Measurements from ENCODE around the gene OSTC. TPM values are rescaled to one million over a fixed set of nuclear protein-coding genes. Genes with fewer than 3 reads are reported as not detected.
A peak's percentile ranks its signal among the peaks of the same experiment; 100 is the strongest.

Gene OSTC
- total and polyA plus RNA-seq, 9 of the 15 experiments (the other 6 are each of a cell fraction or from before 2014, with no cell fraction given) = 112 to 966 (median 235) TPM

GRCh38 chr4:108694423-108694822 is 44.0 kb downstream of the OSTC start (continued):
- TF ChIP-seq RBM39 (optimal IDR thresholded peaks at IDR 0.05; ENCODE audit: low read depth, low read length) = no peak
- TF ChIP-seq ZNF121 (CRISPR knock-in tag; conservative IDR thresholded peaks at IDR 0.05) = no peak
- no peak for TF ChIP-seq ZBTB12 (CRISPR knock-in tag; IDR thresholded peaks at IDR 0.05)
- no peak for TF ChIP-seq ZNF717 (CRISPR knock-in tag; IDR thresholded peaks at IDR 0.05)
- no peak for TF ChIP-seq BRF2 (IDR thresholded peaks at IDR 0.05; ENCODE audit: borderline replicate concordance, insufficient read depth, insufficient read length)
- TF ChIP-seq ZNF133 (CRISPR knock-in tag; IDR thresholded peaks at IDR 0.05) = no peak

- 0% methylated on average over 1 of the region's 1 CpG for WGBS (ENCODE audit: insufficient coverage, low coverage, missing lambda C conversion rate)
- Histone ChIP-seq H2AFZ (ENCODE audit: low read depth, low read length) (no peak overlapping the region), H3K36me3 (ENCODE audit: control insufficient read depth, insufficient read depth, low read length) (no peaks in the 10 kb centered on the region), H3K9ac (ENCODE audit: insufficient read depth in 1 of 2, low read depth in 2 of 2, low read length in 2 of 2) (no peak overlapping the region), H3K9me3 (replicated peaks; ENCODE audit: control insufficient read depth, insufficient read depth, low read depth, low read length) (no peaks in the 10 kb centered on the region), H3K79me2 (ENCODE audit: control insufficient read depth, insufficient read depth, low read length) (no peaks in the 10 kb centered on the region), H3K27ac (ENCODE audit: extremely low read depth, low read depth, low read length) (no peak overlapping the region), H3K4me3 (no peak overlapping the region), H3K9me1 (ENCODE audit: control insufficient read depth, insufficient read depth, low read length) (no peaks in the 10 kb centered on the region), H3K4me1 (replicated peaks in 1 of 2; ENCODE audit: control insufficient read depth in 2 of 2, insufficient read depth in 2 of 2, low read length in 2 of 2) (peaks cover 0 to 16% of the 10 kb centered on the region in 2 experiments; a peak in 3 of 5 replicates), H3K27me3 (ENCODE audit: control insufficient read depth in 2 of 2, insufficient read depth in 2 of 2, low read length in 2 of 2) (no peaks in the 10 kb centered on the region), H4K20me1 (replicated peaks; ENCODE audit: control insufficient read depth, insufficient read depth, low read length) (no peaks in the 10 kb centered on the region), H3K4me2 (ENCODE audit: insufficient read depth, low read length) (no peak overlapping the region)
- peak; percentile 82 for FAIRE-seq
- BruUV-seq (replicated peaks) = no TSS peak
- in situ Hi-C loops (cut with MboI) (no loop called here), intact Hi-C loops (cut with micrococcal nuclease) (no loop called here)
- peak; percentile 70 for ATAC-seq
- DNase-seq (ENCODE audit: extremely low read depth in 1 of 4, low spot score in 3 of 4) = peak; percentile 14 to 70 (median 42)
- ChIA-PET POLR2A (interaction anchor here (0.7 to 0.9 kb wide), 2 partner anchors 9 to 10 kb away, joined by 3 read pairs; no protein-coding TSS in a partner anchor), CTCF (ENCODE audit: low intra/inter-chr PET ratio) (no interaction called here)
- TF ChIP-seq ZNF583 (CRISPR knock-in tag; IDR thresholded peaks at IDR 0.05) (no peak), NFE2L1 (tag; IDR thresholded peaks at IDR 0.05; ENCODE audit: borderline replicate concordance, low read depth) (no peak), NRF1 (conservative IDR thresholded peaks at IDR 0.05 in 1 of 2, IDR thresholded peaks at IDR 0.05 in 1 of 2) (no peak), ARID1B (IDR thresholded peaks at IDR 0.05) (peak; percentile 87), MAFF (IDR thresholded peaks at IDR 0.05; ENCODE audit: low read length) (no peak), DIDO1 (tag; IDR thresholded peaks at IDR 0.05; ENCODE audit: low read depth) (no peak), STAT5A (IDR thresholded peaks at IDR 0.05; ENCODE audit: borderline replicate concordance, low read length) (peak; percentile 63; the same call in 1 of the 2 replicates), GATAD2B (IDR thresholded peaks at IDR 0.05; ENCODE audit: borderline replicate concordance) (no peak), IRF1 (CRISPR knock-in tag; IDR thresholded peaks at IDR 0.05; ENCODE audit: borderline replicate concordance) (no peak), THAP12 (CRISPR knock-in tag; IDR thresholded peaks at IDR 0.05) (no peak), SIRT6 (IDR thresholded peaks at IDR 0.05; ENCODE audit: low read depth, low read length) (no peak), DPF2 (IDR thresholded peaks at IDR 0.05) (peak; percentile 81)
Measured at GRCh38 chr4:108695062-108695461, 44.7 kb downstream of the OSTC start.
